HepG2 (cell line): ENCODE results near the gene PRSS48. TPM values are rescaled to one million over a fixed set of nuclear protein-coding genes. Genes with fewer than 3 reads are reported as not detected.
A peak's percentile ranks its signal among the peaks of the same experiment; 100 is the strongest.

Source experiments
- CREB1 ChIP-seq, 2 experiments: fragments of 450-650 bp in 1 of 2; IDR thresholded peaks; 2 replicates each; pipeline ENCODE4 v1.6.1; 2016 to 2017; ENCODE audit warnings: control low read depth in 1 of 2, mild to moderate bottlenecking in 1 of 2, missing compliant biosample characterization in 1 of 2, missing genetic modification characterization in 1 of 2
- EEA1 ChIP-seq: sonication (generic); formaldehyde crosslinking; IDR thresholded peaks from 2 replicates; pipeline ENCODE4 v1.5.1; 2020; ENCODE audit warnings: mild to moderate bottlenecking, missing genetic modification reagents, borderline replicate concordance
- ETV5 ChIP-seq: IDR thresholded peaks from 2 replicates; pipeline ENCODE4 v1.6.1; 2018; ENCODE audit warnings: missing biosample characterization, missing genetic modification reagents, inconsistent platforms, borderline replicate concordance
- HDAC1 ChIP-seq: sonication (generic); formaldehyde crosslinking; IDR thresholded peaks from 2 replicates; pipeline ENCODE4 v1.5.1; 2020; ENCODE audit warnings: mild to moderate bottlenecking, missing genetic modification reagents
- MED8 ChIP-seq: sonication (generic); formaldehyde crosslinking; IDR thresholded peaks from 2 replicates; pipeline ENCODE4 v1.8.1; 2023; ENCODE audit warnings: mild to moderate bottlenecking, missing genetic modification reagents; ENCODE audit not compliant: insufficient replicate concordance
- NKX3-1 ChIP-seq: sonication (generic); formaldehyde crosslinking; IDR thresholded peaks from 2 replicates; pipeline ENCODE4 v1.5.0; 2020; ENCODE audit warnings: missing genetic modification reagents
- POLR2A ChIP-seq, 2 experiments: IDR thresholded peaks; 2 replicates each; pipeline ENCODE4 v1.6.1; 2011; ENCODE audit warnings: low read depth in 2 of 2, low read length in 2 of 2, mild to moderate bottlenecking in 1 of 2, moderate library complexity in 1 of 2; ENCODE audit not compliant: insufficient read depth in 1 of 2
- RAD51 ChIP-seq: fragments of 450-650 bp; IDR thresholded peaks from 2 replicates; pipeline ENCODE4 v1.6.1; 2016; ENCODE audit warnings: borderline replicate concordance
- SCMH1 ChIP-seq: sonication (generic); formaldehyde crosslinking; IDR thresholded peaks from 2 replicates; pipeline ENCODE4 v1.9.0; 2021; ENCODE audit warnings: missing genetic modification reagents, mild to moderate bottlenecking, borderline replicate concordance
- TBX3 ChIP-seq: fragments of 450-650 bp; IDR thresholded peaks from 2 replicates; pipeline ENCODE4 v1.6.1; 2017; ENCODE audit warnings: antibody characterized with exemption, mild to moderate bottlenecking, inconsistent platforms, borderline replicate concordance
- ZNF550 ChIP-seq: sonication (generic); formaldehyde crosslinking; IDR thresholded peaks from 2 replicates; pipeline ENCODE4 v1.4.0; 2020; ENCODE audit warnings: mild to moderate bottlenecking, missing genetic modification reagents, borderline replicate concordance
- ZNF7 ChIP-seq: IDR thresholded peaks from 2 replicates; pipeline ENCODE4 v1.6.1; 2016; ENCODE audit warnings: missing biosample characterization, missing genetic modification reagents
- ZNF782 ChIP-seq: sonication (generic); formaldehyde crosslinking; IDR thresholded peaks from 2 replicates; pipeline ENCODE4 v1.4.0; 2020; ENCODE audit warnings: missing genetic modification reagents, mild to moderate bottlenecking, borderline replicate concordance
- polyA plus RNA-seq, 8 experiments: library from polyadenylated mRNA; depleted of rRNA in 3 of 8; stranded (reverse) in 7 of 8; unstranded in 1 of 8; fragments of >200 nt; fragmentation: Illumina TruSeq in 4 of 8; extraction: Trizol in 4 of 8; gene quantifications; 2 replicates each; pipeline versions ENCODE4 v1.2.1 to v1.2.3, GENCODE V29; 2011 to 2016; ENCODE audit warnings: low read depth in 4 of 8, missing spikeins in 1 of 8, mixed read lengths in 1 of 8; ENCODE audit not compliant: insufficient read depth in 1 of 8
- total RNA-seq, 5 experiments: library from RNA; depleted of rRNA; stranded (reverse); fragments of >200 nt; fragmentation: Illumina TruSeq; extraction: Trizol; gene quantifications; 2 replicates each; pipeline ENCODE4 v1.2.3, GENCODE V29; 2016; ENCODE audit warnings: low read depth in 1 of 5
- TF ChIP-seq, protein P1 (sequence below): sonication (generic); formaldehyde crosslinking; IDR thresholded peaks from 2 replicates; pipeline ENCODE4 v1.4.0; 2020; ENCODE audit warnings: missing genetic modification reagents, borderline replicate concordance
- TF ChIP-seq, protein P2 (sequence below): IDR thresholded peaks from 2 replicates; pipeline ENCODE4 v1.6.1; 2016; ENCODE audit warnings: low read depth, missing genetic modification reagents, missing compliant biosample characterization

Gene PRSS48
- total and polyA plus RNA-seq, 2 of the 13 experiments (the other 11 are each of a cell fraction or from before 2014, with no cell fraction given): not detected

DNA sequence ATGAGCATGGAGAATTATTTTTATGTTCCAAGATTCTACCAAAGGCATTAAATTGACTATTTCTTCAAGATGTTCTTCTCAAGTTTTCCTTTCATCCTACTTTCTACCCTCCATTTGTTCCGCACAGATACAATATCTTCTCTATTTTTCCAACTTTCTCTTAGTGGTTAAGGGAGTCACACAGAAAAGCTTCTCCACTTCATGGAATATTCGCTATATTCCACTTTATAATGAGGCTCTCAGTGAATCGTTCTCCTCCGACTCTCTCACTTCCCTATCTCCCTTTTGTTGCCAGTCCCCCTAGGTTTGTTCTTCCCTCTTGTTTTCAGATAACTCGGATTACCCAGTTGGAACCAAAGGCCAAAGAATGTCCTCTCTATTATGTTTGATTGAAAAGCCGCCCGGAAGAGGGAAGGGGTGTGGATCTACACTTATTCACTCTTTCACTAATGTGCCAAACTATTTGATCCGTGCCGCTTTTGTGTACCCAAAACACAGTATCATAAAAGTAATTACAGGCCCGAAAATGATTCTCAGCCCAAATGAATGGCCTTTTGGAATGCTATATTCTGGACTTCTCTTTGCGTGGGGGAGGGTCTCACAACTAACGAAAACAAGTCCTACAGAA is 47.3 kb downstream of the PRSS48 start (continued):
- TF ChIP-seq, protein P1, sequence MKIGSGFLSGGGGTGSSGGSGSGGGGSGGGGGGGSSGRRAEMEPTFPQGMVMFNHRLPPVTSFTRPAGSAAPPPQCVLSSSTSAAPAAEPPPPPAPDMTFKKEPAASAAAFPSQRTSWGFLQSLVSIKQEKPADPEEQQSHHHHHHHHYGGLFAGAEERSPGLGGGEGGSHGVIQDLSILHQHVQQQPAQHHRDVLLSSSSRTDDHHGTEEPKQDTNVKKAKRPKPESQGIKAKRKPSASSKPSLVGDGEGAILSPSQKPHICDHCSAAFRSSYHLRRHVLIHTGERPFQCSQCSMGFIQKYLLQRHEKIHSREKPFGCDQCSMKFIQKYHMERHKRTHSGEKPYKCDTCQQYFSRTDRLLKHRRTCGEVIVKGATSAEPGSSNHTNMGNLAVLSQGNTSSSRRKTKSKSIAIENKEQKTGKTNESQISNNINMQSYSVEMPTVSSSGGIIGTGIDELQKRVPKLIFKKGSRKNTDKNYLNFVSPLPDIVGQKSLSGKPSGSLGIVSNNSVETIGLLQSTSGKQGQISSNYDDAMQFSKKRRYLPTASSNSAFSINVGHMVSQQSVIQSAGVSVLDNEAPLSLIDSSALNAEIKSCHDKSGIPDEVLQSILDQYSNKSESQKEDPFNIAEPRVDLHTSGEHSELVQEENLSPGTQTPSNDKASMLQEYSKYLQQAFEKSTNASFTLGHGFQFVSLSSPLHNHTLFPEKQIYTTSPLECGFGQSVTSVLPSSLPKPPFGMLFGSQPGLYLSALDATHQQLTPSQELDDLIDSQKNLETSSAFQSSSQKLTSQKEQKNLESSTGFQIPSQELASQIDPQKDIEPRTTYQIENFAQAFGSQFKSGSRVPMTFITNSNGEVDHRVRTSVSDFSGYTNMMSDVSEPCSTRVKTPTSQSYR (CRISPR knock-in tag): peak; percentile 92
- TF ChIP-seq ZNF7 (CRISPR knock-in tag) (no peak), EEA1 (no peak), POLR2A (IDR thresholded peaks at IDR 0.05; ENCODE audit: insufficient read depth in 1 of 2, low read depth in 2 of 2, low read length in 2 of 2) (no peak), NKX3-1 (CRISPR knock-in tag) (0 out of 2 replicates have a peak, but pooled peaks have one; percentile 2), TBX3 (peak; percentile 68; the same call in 1 of the 2 replicates), CREB1 (IDR thresholded peaks at IDR 0.05) (no peak), CREB1 (CRISPR knock-in tag; IDR thresholded peaks at IDR 0.05) (0 out of 2 replicates have a peak, but pooled peaks have one; percentile 12), HDAC1 (CRISPR knock-in tag) (no peak), RAD51 (no peak), SCMH1 (CRISPR knock-in tag) (no peak), ZNF782 (peak; percentile 25; the same call in 1 of the 2 replicates), MED8 (CRISPR knock-in tag) (peak; percentile 14), ZNF550 (CRISPR knock-in tag) (no peak), ETV5 (CRISPR knock-in tag) (peak; percentile 27)
- TF ChIP-seq, protein P2, sequence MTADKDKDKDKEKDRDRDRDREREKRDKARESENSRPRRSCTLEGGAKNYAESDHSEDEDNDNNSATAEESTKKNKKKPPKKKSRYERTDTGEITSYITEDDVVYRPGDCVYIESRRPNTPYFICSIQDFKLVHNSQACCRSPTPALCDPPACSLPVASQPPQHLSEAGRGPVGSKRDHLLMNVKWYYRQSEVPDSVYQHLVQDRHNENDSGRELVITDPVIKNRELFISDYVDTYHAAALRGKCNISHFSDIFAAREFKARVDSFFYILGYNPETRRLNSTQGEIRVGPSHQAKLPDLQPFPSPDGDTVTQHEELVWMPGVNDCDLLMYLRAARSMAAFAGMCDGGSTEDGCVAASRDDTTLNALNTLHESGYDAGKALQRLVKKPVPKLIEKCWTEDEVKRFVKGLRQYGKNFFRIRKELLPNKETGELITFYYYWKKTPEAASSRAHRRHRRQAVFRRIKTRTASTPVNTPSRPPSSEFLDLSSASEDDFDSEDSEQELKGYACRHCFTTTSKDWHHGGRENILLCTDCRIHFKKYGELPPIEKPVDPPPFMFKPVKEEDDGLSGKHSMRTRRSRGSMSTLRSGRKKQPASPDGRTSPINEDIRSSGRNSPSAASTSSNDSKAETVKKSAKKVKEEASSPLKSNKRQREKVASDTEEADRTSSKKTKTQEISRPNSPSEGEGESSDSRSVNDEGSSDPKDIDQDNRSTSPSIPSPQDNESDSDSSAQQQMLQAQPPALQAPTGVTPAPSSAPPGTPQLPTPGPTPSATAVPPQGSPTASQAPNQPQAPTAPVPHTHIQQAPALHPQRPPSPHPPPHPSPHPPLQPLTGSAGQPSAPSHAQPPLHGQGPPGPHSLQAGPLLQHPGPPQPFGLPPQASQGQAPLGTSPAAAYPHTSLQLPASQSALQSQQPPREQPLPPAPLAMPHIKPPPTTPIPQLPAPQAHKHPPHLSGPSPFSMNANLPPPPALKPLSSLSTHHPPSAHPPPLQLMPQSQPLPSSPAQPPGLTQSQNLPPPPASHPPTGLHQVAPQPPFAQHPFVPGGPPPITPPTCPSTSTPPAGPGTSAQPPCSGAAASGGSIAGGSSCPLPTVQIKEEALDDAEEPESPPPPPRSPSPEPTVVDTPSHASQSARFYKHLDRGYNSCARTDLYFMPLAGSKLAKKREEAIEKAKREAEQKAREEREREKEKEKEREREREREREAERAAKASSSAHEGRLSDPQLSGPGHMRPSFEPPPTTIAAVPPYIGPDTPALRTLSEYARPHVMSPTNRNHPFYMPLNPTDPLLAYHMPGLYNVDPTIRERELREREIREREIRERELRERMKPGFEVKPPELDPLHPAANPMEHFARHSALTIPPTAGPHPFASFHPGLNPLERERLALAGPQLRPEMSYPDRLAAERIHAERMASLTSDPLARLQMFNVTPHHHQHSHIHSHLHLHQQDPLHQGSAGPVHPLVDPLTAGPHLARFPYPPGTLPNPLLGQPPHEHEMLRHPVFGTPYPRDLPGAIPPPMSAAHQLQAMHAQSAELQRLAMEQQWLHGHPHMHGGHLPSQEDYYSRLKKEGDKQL (CRISPR knock-in tag): 0 out of 2 replicates have a peak, but pooled peaks have one; percentile 34
